ENCODE measurements around the gene SNAPIN. TPM values are rescaled to one million over a fixed set of nuclear protein-coding genes. Genes with fewer than 3 reads are reported as not detected.
A peak's percentile ranks its signal among the peaks of the same experiment; 100 is the strongest.

SNAPIN gene
- polyA plus RNA-seq, 1 donor (not counting 4 experiments of a cell fraction or from before 2014, with no cell fraction given) = 49.4 TPM

- TF ChIP-seq EZH2 (IDR thresholded peaks at IDR 0.05; ENCODE audit: low read length) = no peak
- TF ChIP-seq, protein P1, sequence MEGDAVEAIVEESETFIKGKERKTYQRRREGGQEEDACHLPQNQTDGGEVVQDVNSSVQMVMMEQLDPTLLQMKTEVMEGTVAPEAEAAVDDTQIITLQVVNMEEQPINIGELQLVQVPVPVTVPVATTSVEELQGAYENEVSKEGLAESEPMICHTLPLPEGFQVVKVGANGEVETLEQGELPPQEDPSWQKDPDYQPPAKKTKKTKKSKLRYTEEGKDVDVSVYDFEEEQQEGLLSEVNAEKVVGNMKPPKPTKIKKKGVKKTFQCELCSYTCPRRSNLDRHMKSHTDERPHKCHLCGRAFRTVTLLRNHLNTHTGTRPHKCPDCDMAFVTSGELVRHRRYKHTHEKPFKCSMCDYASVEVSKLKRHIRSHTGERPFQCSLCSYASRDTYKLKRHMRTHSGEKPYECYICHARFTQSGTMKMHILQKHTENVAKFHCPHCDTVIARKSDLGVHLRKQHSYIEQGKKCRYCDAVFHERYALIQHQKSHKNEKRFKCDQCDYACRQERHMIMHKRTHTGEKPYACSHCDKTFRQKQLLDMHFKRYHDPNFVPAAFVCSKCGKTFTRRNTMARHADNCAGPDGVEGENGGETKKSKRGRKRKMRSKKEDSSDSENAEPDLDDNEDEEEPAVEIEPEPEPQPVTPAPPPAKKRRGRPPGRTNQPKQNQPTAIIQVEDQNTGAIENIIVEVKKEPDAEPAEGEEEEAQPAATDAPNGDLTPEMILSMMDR (optimal IDR thresholded peaks at IDR 0.05 in 1 of 3, IDR thresholded peaks at IDR 0.05 in 1 of 3, conservative IDR thresholded peaks at IDR 0.05 in 1 of 3; ENCODE audit: extremely low read depth in 1 of 3, insufficient read depth in 2 of 3, low read length in 3 of 3) = no peak
- Histone ChIP-seq H3K9me3 (ENCODE audit: control insufficient read depth, low read depth, low read length) (no peaks in the 10 kb centered on the region), H3K27ac (ENCODE audit: control insufficient read depth, insufficient read depth, low read length) (peak within 1 kb of the TSS; percentile 99), H3K4me2 (ENCODE audit: control insufficient read depth, extremely low read depth, insufficient read depth, low read depth, low read length) (peak within 1 kb of the TSS; percentile 86), H3K27me3 (ENCODE audit: control insufficient read depth, extremely low read depth, insufficient read depth, low read length) (no peaks in the 10 kb centered on the region), H3K9me1 (ENCODE audit: control insufficient read depth, extremely low read depth, insufficient read depth, low read length) (no peaks in the 10 kb centered on the region), H4K20me1 (ENCODE audit: control insufficient read depth, extremely low read depth, insufficient read depth, low read length) (no peaks in the 10 kb centered on the region), H3K36me3 (ENCODE audit: control insufficient read depth in 2 of 2, extremely low read depth in 1 of 2, insufficient read depth in 2 of 2, low read length in 2 of 2) (peaks cover 8 to 42% of the 10 kb centered on the region in 2 experiments), H2AFZ (ENCODE audit: control insufficient read depth, low read length) (no peak within 1 kb of the TSS), H3K9ac (ENCODE audit: control insufficient read depth, extremely low read depth, insufficient read depth, low read length) (peak within 1 kb of the TSS; percentile 99), H3K4me3 (ENCODE audit: control insufficient read depth in 2 of 3, extremely low read depth in 1 of 3, insufficient read depth in 2 of 3, low read depth in 1 of 3, low read length in 3 of 3) (peak within 1 kb of the TSS; percentile 90 to 100 (median 98)), H3K4me1 (ENCODE audit: control insufficient read depth, extremely low read depth, insufficient read depth, low read length) (peaks cover 33% of the 10 kb centered on the region), H3K79me2 (ENCODE audit: control insufficient read depth, insufficient read depth, low read length) (peaks cover 46% of the 10 kb centered on the region)
- dilution Hi-C loops (cut with MboI; ENCODE audit: extremely low pct_ligation_motif_present, low sequenced_read_pairs) = no loop called here
- DNase-seq (ENCODE audit: low read depth, low spot score) (peak; percentile 95), FAIRE-seq (peak; percentile 87)
Measured at GRCh38 chr1:153616144-153616916, 42.2 kb upstream of the SNAPIN start, which contains the start of gene S100A14. Gene S100A14 (minus strand): TSS chr1:153616325. CDS start chr1:153615858, 467 bp downstream.

DNA sequence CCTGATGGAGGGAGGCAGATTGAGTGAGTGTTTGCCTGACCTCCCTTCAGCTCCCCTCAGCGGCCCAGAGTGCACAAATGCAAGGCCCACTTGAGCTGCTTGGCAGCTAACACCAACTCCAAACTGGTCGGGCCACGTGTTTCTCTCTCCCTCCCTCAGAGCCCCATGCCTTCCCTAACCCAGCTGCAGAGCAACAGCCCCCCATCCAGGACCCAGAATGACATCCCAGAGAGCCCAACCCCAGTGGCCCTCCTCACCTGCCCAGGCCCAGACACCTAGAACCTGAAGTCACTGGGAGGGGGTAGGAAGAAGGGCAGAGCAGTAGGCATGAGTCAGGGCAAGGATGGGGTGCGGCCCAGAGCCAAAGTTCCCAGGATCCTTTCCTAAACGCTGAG, 41.6 kb upstream of the SNAPIN start:
- Histone ChIP-seq H3K36me3 (ENCODE audit: control insufficient read depth in 2 of 2, extremely low read depth in 1 of 2, insufficient read depth in 2 of 2, low read length in 2 of 2) (peaks cover 8 to 38% of the 10 kb centered on the region in 2 experiments), H3K27ac (ENCODE audit: control insufficient read depth, insufficient read depth, low read length) (peak overlapping the region; percentile 99), H3K4me3 (ENCODE audit: control insufficient read depth in 2 of 3, extremely low read depth in 1 of 3, insufficient read depth in 2 of 3, low read depth in 1 of 3, low read length in 3 of 3) (peak overlapping the region in 1 of 3 experiments; percentile 29), H3K79me2 (ENCODE audit: control insufficient read depth, insufficient read depth, low read length) (peaks cover 40% of the 10 kb centered on the region), H3K4me1 (ENCODE audit: control insufficient read depth, extremely low read depth, insufficient read depth, low read length) (peaks cover 33% of the 10 kb centered on the region), H3K27me3 (ENCODE audit: control insufficient read depth, extremely low read depth, insufficient read depth, low read length) (no peaks in the 10 kb centered on the region), H3K9me1 (ENCODE audit: control insufficient read depth, extremely low read depth, insufficient read depth, low read length) (no peaks in the 10 kb centered on the region), H3K9ac (ENCODE audit: control insufficient read depth, extremely low read depth, insufficient read depth, low read length) (peak overlapping the region; percentile 99), H3K9me3 (ENCODE audit: control insufficient read depth, low read depth, low read length) (no peaks in the 10 kb centered on the region), H4K20me1 (ENCODE audit: control insufficient read depth, extremely low read depth, insufficient read depth, low read length) (no peaks in the 10 kb centered on the region), H3K4me2 (ENCODE audit: control insufficient read depth, extremely low read depth, insufficient read depth, low read depth, low read length) (peak overlapping the region; percentile 86), H2AFZ (ENCODE audit: control insufficient read depth, low read length) (no peak overlapping the region)
- FAIRE-seq (peak; percentile 81), DNase-seq (ENCODE audit: low read depth, low spot score) (no peak)
- TF ChIP-seq, protein P1 (optimal IDR thresholded peaks at IDR 0.05 in 1 of 3, IDR thresholded peaks at IDR 0.05 in 1 of 3, conservative IDR thresholded peaks at IDR 0.05 in 1 of 3; ENCODE audit: extremely low read depth in 1 of 3, insufficient read depth in 2 of 3, low read length in 3 of 3) = no peak
- TF ChIP-seq EZH2 (IDR thresholded peaks at IDR 0.05; ENCODE audit: low read length) = no peak
- dilution Hi-C loops (cut with MboI; ENCODE audit: extremely low pct_ligation_motif_present, low sequenced_read_pairs) = no loop called here

Data from keratinocyte (primary cell).